ENCODE measurements around the gene NXN.
"Not testable (repeated sequence)": the region's sequence is repeated elsewhere in the genome, so short reads cannot be mapped to it uniquely, and the experiment has no call there.

The NXN gene

DNA sequence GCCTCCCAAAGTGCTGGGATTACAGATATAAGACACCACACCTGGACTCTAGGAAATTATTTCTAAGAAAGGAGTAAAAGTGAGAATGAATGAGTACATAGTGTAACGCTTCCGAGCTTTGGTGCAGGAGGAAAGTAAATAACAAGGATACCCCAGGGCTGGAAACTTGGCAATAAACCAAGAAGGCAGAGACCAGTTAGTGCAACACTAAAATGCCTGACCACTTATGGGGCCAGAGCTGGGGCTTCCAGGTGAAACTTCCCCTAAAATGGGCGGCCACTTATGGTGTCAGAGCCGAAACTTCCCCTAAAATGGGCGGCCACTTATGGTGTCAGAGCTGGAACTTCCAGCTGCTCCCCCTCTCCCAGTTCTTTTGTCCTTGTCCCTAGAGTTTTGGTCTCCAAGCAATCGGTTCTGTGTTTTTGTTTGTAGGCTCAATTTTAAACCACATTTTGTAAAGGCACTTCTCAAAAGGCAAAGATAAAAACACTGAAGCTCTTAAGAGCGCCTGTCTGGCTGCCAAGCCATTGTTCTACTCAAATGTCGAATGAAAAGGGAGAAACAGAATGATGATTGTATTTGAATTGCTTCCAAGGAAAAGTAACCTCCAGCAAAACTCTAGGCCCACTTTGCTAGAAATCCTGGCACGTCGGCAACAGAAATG lies 63.9 kb downstream of the NXN start:
- no peak for DNase-seq

DNA sequence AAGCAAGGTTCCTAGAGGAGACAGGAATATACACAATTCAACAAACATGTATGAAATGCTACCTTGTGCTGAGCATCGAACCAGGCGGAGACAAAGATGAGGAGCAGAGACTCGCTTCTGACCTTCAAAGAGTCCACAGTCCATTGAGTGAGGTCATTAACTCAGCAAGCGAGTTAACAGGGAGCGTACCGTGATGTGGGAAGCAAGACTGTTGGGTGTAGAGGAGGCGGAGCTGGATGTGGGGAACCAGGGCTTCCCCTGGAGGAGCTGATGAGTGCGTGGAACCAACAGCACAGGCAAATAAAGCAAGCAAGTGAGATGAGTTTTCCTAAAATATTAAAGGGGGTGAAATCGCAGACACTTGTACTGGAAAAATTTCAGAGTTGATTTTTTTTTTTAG lies 65.0 kb downstream of the NXN start:
- no peak for DNase-seq

- DNase-seq: no peak
Measured at GRCh38 chr17:913207-913606, 66.4 kb downstream of the NXN start.

DNA sequence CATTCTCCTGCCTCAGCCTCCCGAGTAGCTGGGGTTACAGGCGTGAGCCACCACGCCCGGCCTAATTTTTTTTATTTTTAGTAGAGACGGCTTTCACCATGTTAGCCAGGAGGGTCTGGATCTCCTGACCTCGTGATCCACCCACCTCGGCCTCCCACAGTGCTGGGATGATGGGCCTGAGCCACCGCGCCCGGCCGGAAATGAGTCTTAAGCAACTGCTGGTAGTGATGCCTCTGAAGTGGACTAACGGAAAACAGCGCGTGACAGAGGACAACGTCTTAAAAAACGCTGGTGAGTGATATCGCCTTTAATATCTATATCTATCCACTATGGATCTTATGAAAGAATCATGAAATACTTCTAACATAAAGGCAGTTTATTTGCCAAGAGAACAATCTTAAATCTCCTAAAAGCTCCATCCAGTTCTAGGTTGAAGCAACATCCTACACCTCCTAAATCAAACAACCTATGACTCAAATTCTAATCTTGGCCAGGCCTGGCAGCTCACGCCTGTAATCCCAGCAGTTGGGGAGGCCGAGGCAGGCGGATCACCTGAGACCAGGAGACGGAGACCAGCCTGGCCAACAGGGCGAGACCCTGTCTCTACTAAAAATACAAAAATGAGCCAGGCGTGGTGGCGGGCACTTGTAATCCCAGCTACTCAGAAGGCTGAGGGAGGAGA lies 69.8 kb downstream of the NXN start:
- DNase-seq: no peak

DNA sequence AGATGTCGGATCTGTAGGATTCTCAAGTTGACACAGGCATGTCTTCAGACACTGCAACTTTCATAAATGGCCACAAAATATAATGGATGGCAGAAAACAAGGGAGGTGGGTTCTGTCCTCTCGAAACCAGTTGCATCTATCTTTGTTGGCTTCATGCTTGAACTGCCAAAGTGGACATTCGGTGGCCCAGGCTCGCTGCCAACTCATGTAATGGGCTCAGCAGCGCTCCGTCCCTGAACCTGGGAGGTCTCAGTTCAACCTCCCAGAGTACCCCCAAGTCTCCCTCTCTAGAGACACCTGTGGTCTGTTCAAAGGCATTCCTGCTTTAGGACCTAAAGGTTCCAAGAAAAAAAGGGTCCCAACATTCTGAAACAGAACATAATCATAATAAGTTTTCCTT lies 71.9 kb downstream of the NXN start:
- DNase-seq: no peak

DNA sequence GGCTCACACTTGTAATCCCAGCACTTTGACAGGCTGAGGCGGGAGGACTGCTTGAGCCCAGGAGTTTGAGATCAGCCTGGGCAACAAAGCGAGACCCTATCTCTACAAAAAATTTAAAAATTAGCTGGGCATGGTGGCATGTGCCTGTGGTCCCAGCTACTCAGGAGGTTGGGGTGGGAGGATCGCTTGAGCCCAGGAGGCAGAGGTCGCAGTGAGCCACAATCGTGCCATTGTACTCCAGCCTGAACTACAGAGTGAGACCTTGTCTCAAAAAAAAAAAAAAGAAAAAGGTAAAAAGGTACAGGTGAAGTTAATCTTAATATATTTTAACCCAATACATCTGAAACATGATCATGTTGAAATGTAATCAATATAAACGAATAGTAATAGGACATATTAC lies 73.9 kb downstream of the NXN start:
- not testable (repeated sequence) for DNase-seq

DNA sequence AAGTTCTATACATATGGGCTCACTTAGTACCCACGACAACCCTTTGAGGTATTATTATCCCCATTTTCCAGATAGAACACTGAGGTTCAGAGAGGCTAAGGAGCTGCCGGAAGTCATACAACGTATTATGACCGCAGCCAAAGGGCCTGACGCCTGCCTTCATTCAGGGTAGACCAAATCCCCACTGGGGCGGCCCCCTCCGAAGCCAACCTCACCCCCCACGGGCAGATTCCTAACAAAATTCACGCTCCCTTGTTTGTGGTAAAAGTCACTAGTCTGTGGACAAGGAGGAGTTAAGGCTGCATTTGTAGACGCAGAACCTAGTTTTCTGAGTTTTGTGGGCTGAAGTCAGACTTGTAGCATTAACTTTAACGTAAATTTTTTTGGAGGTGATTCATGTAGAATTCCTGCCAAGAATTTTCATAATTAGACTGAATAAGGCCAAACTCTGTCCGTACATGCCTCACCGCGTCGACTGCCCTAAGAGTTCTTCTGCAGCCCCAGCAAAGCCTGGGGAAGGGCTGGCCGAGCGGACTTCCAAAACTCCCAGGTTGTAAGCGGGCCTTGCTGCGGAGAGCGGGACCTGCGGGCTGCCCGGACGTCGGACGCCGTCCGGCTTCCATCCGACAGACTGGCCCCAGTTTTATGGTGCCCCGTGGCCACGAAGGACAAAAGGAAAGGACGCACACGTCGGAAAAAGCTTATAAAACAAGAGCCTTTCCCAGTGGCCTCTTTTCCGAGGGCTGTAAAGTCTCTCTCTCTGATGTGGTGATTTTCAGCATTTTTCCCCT lies 75.7 kb downstream of the NXN start:
- no peak for DNase-seq

DNA sequence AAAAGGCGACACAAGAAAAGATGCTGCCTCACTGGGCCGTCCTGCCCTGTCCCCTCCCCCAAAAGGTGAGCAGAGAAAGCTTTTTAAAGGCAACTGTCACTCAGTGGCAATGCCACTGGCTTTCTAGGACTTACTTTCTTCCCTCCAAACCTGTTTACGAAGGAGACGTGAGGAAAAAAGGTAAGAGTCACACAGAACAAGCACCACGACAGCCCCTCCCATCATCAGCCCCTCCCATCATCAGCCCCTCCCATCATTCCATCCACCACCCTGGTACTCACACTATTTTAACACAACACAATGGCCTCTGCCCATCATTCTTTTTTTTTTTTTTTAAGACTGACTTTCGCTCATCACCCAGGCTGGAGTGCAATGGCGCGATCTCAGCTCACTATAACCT lies 77.1 kb downstream of the NXN start:
- DNase-seq: no peak

GRCh38 chr17:901964-902363 lies 77.6 kb downstream of the NXN start:
- no peak for DNase-seq

- DNase-seq: no peak
Measured at GRCh38 chr17:901191-901950, 78.2 kb downstream of the NXN start.

- DNase-seq: no peak
Measured at GRCh38 chr17:900336-900934, 79.1 kb downstream of the NXN start.

DNA sequence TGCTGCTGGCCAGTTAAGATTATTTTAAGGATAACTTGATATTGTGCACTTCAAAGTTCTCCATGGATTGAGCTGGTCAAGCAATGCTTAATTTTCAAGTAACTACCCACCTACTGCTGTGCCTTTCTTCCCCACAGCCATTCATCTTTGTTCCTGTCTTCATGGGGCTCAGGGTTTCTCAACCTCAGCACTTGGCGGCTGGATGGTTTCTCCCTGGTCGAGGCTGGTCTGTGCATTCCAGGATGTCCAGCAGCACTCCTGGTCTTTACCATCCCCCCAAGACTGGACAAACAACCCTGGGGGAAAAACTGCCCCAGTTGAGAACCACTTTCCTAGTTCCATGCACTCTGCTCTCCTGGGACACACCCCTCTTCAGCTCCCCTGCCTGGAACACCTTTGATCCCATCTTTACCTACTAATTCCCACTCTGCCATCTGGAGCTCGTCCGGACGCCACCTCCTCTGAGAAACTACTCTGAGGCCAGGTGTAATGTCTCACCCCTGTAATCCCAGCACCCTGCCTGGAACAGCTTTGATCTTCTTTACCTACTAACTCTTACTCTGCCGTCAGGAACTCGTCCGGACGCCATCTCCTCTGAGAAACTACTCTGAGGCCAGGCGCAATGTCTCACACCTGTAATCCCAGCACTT lies 81.5 kb downstream of the NXN start:
- DNase-seq: no peak

DNA sequence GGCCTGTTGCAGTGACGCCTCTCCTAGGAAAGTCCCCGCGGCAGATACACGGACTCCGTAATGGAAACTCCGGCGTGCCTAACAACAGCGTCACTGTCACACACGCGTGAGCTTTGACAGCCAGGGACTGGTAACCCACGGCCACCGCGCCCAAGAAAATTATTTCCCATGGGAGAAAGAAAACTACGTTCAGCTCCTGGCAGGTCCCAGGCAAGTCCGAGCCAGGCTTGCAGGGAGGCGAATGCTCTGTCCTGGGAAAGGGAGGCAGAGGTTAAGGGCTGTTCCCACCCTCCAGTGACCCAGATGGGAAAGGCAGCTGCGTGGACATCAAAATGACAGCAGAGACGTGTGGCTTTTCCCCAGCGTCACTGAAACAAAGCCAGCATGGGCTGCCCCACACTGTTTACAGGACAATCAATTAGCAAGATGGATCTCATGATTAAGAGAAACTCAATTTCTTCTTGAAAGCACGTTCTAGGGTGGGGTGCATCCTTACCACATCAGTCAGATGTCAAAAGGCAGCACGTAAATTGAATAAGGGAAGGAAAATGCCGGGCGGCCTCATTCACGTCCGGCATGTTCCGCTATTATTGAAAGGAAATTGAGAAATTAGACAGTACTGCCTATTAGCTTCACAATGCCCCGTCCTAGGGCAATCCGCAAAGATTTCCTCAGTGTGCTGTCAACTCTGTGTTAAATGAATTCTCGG lies 82.5 kb downstream of the NXN start:
- DNase-seq: no peak

- DNase-seq: no peak
Measured at GRCh38 chr17:896454-896853, 83.1 kb downstream of the NXN start.

- DNase-seq: no peak
Measured at GRCh38 chr17:892958-893357, 86.6 kb downstream of the NXN start.

DNA sequence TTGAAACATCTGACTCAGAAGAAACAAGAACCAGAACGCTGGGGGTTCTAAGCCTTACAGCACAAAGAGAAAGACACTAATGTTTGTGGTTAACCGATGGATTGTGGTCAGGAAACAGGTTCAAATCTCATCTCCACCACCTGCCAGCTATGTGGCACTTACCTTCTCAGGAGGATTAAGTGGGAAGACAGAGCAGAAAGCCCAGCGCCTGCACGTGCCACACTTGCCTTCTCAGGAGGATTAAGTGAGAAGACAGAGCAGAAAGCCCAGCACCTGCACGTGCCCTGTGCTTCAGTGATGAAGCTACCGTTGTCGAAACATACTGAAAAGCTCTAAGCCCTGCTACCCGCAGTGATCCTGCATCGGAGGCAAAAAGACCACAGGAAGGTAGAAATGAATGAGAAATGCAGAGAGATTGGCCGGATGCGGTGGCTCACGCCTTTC lies 90.6 kb downstream of the NXN start:
- DNase-seq: no peak

DNA sequence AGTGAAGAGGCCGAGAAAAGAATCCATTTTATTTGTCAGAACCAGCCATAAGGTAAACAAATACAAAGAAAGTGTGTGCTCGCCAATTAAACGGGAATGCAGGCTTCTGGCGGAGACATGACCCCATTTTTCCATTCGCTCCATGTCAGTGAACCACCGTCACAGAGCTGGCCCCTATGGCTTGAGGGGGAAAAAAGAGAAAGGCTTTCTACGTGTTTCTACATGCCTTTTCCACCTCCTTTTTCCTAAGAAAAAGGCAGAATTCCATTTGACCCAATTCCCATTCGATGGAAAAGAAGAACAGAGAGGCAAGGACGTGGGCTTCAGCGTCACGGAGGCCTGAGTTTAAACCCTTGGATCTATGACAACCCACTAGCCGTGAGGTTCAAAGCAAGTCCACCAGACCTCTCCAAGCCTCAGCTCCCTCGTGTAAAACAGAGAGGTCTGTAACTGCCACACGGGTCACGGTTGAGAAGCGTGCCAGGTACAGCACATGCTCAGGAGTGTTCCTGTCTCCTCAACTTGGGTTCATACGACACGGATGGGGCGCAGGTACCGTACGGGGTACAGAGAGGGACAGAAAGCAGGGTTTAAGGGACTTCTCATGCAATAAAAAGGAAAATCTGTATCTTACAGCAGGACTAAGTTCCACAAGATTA lies 91.9 kb downstream of the NXN start:
- no peak for DNase-seq

DNA sequence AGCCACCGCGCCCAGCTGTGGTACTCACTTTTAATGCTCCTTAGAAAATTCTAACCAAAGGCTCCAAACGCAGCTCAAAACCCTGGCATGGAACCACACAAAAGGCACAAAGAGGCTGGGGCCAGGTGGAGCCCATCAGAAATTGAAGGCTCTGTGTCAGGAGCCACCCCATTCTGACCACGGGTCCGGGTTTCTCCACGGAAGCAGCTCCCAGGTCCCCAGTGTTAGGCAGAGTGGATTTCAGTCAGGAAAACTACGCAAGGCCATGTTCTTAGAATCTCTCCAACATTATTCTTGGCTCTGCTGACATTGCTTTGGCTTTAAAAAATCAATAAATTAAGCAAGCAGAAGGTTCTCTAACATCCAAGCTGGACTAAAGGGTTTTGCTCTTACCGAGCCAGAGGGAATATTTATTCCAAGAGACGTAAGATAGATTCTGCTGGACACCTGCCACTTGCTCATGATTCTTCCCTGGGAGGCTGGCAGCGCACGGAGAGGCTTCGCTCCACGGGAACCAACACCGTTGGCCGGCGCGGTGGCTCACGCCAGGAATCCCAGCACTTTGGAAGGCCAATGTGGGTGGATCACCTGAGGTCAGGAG lies 93.5 kb downstream of the NXN start:
- DNase-seq: no peak

DNA sequence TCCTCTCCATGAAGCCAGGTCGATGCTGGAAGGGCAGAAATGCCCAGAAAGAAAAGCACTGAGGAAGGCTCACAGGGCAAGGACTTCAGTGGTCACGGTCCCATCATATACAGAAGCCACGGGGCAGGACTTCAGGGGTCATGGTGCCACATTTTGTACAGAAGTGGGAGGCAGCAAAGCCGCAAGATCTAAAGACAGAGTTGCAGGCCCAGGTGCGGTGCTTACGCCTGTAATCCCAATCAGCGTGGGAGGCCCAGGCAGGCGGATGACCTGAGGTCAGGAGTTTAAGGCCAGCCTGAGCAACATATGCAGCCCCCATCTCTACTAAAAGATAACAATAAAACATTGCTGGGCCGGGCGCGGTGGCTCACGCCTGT lies 96.0 kb downstream of the NXN start:
- no peak for DNase-seq

GRCh38 chr17:882827-883585 lies 96.6 kb downstream of the NXN start:
- no peak for DNase-seq
